Hindlimb muscle (tissue), 1 donor: Measurements from ENCODE around the gene SELENBP1. TPM values are rescaled to one million over a fixed set of nuclear protein-coding genes. Genes with fewer than 3 reads are reported as not detected.
"Not testable (repeated sequence)": the region's sequence is repeated elsewhere in the genome, so short reads cannot be mapped to it uniquely, and the experiment has no call there.

Source experiments
- DNase-seq: peaks from one replicate; pipeline ENCODE4 v3.0.0-alpha.2; 2013
- polyA plus RNA-seq: library from polyadenylated mRNA; unstranded; fragments of 120-200 nt; gene quantifications from one replicate; pipeline ENCODE4 v1.2.1, GENCODE V29; 2013; ENCODE audit not compliant: insufficient read length

The SELENBP1 gene
- polyA plus RNA-seq, 1 donor, result 35.2 TPM

DNA sequence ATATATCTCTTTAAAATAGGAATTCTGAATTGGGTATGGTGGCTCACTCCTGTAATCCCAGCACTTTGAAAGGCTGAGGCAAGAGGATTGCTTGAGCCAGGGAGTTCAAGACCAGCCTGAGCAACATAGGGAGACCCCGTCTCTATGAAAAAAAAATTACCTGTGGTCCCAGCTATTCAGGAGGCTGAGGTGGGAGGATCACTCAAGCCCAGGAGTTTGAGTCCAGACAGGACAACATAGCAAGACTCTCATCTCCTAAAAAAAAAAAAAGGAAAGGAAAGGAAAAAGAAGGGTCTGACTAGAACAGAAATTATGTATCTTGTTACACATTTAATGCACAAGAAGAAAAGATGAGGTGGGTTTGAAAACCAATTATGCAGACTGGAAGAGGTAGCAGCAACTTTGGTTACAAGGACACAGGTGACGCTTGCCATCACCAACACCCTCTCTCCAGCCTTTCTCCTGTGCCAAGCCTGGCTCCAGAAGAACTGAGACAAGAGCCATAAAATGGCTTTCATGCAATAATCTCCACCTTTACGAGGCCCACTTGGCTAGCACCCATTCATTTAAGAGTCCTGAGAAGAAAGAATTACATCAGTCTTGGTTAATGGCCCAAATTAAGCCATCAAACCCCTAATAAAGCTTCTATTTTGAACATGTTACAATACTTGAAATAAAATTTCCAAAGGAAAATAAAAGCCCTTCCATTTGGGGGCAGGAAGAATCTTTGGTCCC lies 4.8 kb upstream of the SELENBP1 start:
- no peak for DNase-seq

DNA sequence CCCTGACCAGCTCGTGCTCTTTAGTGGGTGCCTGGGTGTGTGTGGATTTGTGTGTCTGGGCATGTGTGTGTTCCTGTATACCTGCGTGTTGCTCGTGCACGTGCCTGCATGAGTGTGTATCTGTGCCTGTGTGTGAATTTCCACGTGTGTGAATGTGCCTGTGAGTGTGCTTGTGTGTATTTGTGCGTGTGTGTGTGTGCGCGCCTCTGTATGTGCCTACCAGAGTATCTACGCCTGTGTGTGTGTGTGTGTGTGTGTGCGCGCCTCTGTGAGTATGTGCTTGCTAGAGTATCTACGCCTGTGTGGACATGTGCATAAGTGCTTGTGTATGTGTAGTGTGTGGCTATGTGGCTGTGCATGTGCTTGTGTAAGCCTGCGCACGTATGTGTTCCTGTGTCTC lies 691 bp upstream of the SELENBP1 start:
- no peak for DNase-seq

DNA sequence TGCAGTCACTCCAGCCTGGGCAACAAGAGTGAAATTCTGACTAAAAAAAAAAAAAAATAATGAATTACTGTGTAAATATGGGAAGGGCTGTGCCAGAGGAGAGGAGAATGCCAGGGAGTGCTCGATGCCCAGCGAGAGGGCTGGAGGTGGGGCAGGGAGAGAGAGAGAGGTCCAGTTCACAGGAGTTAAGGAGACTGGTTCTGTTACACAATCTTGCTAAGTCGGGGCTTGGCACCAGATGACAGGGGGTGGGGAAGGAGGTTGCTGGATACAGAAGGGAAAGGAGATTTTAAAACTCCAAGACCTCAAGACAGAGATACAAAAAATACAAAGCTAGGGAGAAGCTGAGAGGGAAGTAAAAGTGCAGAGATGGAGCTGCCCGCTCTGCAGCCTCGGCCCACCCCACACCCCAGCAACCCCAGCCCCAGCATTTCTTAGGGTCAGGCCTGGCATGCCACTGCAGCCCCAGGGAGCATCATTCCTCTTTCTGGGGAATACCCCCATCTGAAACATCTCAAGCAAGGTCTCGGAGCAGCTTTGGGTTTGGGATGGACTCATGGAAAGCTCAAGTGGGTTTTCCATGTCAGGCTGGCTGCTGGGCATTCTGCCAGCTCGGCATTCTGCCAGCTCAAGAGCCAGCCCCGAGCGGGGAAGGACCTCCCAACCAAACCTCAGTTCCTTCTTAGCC lies 991 bp downstream of the SELENBP1 start:
- DNase-seq, result peak; percentile 64

DNA sequence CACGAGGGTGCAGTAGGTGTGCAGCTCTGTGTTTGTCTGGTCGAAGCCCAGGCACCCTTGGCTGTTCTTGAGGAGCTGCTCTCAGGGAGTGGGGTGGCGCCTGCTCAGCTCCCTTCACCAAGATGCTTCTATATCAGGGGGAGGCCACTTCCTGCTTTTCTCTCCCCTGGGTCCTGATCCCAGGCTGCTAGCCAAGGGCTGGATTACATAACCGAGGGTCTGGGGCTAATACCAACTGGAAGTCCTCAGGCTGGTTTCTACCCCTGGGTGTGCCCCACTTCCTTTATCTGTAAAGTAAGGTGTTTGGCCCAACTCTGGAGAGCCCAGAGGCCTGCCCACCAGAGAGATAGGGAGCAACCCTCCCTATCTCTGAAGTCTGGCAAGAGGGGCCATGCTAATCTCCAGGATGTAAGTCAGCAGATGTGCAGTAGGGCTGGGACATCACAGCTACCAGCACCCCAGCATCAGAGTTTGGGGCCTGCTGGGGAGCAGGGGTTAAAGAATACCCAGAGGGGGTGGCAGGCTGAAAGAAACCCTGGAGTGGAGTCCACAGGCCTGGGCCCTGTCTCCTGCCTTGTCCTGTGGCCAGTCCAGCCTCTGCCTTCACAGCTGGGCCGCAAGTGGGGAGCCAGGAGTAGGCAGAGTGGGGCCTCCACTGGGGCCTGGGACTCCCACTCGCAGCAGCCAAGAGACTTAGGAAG lies 2.1 kb downstream of the SELENBP1 start:
- DNase-seq, result peak; percentile 19

DNA sequence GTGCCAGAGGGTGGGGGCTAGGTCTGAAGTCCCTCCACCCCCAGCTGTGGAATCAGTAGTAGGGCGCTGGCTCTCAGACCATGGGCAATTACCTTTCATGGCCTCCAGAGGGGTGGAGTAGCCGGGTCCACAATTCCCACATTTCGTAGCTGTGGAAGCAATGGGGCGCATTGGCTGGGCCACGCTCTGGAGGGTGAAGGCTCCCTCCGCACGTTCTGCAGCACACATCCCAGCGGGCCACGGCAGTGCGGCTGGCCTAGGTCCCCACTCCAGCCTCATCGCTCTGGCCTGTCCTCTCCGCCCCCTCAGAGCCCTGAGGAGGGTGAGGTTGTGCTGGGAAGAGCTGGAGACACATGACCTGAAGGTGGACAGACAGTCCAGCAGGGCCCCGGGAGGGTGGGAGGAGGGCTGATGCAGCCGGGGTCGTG lies 2.9 kb downstream of the SELENBP1 start:
- no peak for DNase-seq

DNA sequence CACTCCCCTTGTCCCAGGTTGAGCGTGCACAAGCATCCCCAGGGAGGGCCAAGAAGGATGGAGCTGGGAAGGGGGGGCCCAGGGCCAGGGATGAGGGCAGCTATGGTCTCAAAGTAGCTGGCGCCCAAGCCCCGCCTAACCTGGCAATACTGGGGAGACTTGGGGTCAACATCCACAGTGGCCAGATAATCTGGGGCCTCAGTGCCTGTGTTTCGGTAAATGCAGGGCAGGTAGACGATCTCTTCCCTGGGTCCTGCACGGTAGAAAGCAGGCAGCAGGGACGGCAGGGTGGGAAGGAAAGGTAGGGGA lies 3.2 kb downstream of the SELENBP1 start:
- DNase-seq, result no peak

DNA sequence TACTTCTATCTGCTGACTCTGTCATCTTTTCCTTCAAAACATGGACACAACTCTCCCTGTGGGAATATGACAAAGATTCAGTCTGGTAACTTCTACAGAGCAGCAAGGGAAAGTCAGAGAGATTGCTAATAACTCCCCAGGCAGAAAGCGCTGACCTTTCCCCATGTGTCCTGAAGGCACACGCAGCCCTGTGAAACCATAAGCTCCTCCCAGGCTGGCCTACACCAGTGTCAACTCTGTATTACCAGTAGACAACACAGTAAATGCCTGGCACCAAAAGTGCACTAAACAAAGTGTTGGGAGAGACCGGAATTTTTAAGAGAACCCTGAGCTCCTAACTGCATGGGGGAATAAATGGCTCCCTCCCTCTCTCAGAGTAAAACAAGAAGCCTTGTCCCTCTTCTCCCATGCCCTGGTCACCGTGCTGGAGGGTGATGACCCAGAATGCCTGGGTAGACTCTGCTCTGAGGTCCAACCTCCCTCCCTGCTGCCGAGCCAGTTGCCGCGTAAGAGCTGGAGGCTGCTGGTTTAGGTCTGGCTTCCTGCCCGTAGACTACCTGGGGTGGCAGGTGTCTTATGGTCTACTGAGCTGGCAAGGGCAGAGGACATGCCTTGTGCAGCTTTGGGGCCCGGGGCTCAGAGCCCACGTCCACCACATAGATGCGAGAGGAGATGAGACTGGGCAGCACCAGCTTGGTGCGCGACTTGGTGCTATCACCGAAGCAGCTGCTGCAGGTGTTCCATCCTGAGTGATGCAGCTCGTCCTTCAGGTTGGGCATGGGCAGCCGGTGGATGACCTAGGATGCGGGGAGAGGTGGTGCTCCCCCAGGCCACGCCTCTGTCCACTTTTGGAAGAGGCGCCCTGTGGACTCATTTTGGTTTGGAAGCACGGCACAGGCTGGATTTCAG lies 3.9 kb downstream of the SELENBP1 start:
- no peak for DNase-seq

DNA sequence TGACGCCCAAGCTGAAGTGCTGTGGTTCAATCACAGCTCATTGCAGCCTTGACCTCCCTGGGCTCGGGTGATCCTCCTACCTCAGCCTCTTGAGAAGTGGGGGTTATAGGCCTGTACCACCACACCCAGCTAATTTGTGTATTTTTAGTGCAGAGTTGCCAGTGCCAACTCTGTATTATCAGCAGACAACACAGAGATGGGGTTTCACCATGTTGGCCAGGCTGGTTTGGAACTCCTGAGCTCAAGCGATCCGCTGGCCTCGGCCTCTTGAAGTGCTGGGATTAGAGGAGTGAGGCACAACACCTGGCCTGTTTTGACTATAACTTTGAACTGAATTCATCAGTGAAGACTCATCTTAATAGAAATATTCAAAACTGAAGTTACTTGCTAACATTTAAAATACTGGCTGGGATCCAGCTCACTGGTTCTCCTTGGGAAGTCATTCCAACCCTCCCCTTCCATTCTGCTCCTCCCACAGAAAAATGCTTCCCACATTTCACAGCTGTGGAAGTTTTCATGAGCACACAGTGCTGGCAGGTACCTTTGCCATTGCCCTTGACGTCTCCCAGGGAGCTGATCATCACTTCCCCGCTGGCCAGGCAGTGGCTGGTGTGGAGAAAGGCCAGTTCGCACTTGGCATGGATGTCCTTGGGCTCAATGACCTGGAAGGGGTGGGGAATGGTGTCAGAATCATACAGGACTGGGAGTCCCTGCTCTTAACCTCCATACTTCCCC lies 4.7 kb downstream of the SELENBP1 start:
- DNase-seq, result no peak

DNA sequence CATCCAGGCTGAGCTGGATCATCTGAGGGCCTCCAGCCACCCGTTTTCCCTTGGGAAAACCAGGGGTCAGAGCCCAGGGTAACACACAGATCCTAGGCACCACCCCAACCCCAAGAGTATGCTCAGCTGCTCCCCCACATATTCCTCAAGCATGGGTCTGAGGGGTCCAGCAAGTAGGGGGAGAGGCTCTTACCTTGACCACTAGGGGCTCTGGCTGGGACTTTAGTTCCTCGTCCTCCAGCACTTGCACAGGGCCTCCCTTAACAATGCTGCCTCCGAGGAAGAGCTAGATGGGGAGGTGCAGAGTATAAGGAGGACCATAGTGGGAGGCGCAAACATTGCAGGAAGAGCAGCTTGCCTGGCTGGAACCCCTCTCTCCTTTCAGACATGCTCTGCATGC lies 7.5 kb downstream of the SELENBP1 start:
- DNase-seq, result no peak

DNA sequence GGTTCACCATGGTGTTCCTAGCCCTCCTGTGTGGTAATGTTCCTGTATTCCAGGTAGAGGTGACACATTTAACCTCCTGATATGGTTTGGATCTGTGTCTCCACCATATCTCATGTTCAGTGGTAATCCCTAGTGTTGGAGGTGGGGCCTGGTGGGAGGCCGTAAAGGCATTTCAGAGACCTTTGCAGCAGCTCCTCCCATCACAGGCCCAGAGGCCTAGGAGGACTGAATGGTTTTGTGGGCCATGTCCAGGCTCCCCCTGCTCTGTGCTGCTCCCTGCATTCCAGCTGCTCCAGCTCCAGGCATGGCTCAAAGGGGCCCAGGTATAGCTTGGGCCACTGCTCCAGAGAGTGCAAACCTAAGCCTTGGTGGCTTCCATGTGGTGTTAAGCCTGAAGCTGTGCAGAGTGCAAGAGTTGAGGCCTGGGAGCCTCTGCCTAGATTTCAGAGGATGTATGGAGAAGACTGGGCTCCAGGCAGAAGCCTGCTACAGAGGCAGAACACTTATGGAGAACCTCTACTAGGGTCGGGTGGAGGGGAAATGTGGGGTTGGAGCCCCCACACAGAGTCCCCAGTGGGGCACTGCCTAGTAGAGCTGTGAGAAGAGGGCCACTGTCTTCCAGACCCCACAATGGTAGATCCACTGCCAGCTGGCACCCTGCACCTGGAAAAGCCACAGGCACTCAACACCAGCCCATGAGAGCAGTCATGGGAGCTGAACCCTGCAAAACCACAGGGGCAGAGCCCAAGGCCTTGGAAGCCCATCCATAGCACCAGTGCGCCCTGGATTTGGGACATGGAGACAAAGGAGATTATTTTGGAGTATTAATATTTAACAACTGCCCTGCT lies 10.0 kb downstream of the SELENBP1 start:
- DNase-seq, result no peak

DNA sequence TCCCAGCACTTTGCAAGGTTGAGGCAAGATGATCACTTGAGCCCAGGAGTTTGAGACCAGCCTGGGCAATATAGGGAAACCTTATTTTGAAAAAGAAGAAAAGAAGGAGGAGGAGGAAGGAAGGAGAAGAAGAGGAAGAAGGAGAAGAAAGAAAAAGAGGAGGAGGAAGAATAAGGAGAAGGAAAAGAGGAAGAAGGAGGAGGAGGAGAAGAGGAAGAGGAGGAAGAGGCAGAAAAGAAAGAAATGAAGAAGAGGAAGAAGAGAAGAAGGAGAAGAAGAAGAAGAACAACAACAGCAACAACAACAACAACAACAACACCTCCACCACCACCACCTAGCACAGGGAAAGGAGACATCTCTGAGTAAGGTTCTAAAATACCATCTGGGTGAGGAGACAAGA lies 10.6 kb downstream of the SELENBP1 start:
- DNase-seq, result no peak

DNA sequence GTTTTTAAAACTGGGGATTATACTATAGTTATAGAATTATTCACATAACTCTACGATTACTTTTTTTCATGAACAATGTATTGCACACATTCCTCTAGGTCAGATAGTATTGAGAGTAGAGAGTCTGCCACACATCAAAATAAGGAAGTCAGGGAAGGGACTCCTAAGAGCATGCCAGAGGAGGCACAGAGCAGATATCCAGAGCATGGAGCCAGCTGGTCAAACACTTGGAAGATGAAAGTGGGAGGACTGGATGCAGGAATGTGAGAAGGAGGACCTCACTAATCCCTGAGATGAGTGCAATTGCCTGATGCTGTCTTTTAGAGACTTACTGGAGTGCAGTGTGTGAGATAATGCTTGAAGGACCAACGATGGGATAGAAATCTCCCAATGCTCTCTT lies 15.8 kb downstream of the SELENBP1 start:
- DNase-seq, result no peak

DNA sequence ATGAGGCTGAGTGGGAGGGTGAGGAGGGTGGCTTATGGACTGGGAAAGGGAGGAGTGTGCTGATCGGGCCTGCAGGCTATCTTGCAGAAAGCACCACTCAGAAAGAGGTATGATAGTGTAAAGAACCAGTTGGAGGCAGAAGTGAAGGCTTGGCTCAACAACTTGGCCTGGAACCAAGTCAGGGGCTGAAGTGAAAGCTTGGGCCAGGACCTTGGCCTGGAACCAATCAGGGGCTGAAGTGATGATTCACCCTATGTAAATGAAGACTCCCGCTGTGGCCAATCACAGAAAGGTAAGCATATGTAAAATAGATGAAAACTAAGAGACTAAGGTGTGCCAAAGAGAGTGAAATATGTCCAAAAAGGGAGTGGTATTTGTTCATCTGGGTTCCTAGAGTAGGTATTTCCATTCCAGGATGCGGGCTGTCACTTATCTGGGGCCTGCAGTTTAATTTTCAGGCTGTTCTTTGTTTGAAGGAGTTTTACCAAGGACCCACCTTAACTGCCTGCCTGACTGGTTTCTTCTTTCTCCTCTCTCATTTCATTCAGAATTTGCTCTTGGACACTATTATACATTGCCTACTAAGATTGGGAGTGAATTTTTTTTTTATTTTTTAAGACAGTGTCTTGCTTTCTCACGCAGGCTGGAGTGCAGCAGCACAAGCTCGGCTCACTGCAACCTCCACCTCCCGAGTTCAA lies 20.3 kb downstream of the SELENBP1 start:
- DNase-seq, result no peak

DNA sequence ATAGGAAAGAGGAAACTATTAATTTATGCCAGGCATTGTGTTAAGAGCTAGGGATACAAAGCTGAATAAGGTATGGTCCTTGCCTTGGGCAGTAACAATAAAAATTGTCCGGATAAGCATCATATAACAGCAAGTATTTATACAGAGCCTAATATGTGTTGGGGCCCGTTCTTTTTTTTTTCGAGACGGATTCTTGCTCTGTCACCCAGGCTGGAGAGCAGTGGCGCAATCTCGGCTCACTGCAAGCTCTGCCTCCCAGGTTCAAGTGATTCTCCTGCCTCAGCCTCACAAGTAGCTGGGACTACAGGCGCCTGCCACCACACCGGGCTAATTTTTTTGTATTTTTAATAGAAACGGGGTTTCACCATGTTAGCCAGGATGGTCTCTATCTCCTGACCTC lies 22.2 kb downstream of the SELENBP1 start:
- DNase-seq, result not testable (repeated sequence)

DNA sequence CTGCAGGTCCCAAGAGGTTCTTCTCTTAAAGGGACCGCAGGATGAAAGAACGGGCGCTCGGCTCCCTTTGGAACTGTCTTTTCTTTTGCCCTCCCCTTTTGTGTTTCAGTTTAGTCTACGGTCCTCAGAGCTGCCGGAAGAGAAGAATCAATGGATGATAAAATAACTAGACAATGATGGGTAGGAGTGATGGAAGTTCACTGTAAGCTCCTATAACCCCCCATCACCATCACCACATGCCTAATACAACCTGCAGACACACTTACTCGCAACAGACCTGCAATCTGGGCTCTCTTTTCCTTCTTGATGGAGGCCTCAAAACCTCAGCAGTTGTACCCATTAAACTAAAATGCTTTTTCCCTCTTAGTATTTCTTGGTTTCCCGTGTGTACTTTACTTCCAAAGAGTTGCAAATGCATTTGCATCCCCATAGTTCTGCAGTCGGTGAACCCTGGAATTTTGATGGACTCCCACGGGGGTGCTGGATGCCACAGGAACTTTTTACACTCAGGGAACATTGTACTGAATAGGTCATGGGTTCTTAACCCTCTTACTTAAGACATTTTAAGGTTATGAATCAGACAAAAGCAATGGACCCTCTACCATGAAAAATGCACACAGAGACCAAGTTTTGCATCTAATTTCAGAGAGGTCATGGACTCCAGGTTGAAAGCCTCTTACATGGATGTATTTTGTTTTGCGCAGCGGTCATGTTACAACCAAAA lies 24.8 kb downstream of the SELENBP1 start:
- no peak for DNase-seq

DNA sequence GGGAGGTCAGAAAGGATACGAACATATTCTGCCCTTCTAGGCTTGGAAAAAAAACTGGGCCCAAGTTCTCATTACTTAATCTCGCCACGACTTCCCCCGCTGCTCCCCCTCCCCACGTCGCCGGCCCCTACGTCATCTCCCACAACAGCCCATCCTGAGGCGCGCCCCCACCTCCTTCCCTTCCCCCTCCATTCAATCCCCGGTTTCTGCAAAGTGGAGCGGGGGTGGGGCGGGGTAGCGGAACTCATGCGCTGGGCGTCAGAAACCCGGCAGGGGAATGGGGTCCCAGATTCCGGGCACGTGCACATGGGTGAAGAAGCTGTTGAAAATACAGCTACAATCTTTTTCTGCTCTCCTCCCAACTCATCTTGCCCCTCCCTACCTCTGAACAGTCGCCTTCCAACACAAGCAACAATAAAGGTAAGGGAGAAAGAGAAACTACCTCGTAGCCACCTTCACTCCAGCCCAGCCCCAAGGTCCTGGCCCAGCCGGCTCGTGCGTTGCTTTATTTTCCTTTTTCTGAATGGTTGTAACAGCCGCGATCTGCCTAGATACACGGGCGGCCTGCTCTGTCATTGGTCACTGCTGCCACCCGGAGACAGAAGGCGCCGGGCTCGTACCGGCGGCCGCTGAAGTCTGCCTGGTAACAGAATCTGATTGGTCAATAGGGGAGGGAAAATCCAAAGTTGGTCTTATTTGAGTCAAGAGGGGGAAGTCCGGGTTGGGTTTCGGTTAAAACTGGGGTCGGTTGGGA lies 25.6 kb downstream of the SELENBP1 start, which contains the start of gene RFX5:
TSS of gene RFX5 (minus strand) at position 484 of the 754 bp plus-strand sequence. CDS start 932 bp downstream, outside the sequence.
- DNase-seq, result peak; percentile 94

DNA sequence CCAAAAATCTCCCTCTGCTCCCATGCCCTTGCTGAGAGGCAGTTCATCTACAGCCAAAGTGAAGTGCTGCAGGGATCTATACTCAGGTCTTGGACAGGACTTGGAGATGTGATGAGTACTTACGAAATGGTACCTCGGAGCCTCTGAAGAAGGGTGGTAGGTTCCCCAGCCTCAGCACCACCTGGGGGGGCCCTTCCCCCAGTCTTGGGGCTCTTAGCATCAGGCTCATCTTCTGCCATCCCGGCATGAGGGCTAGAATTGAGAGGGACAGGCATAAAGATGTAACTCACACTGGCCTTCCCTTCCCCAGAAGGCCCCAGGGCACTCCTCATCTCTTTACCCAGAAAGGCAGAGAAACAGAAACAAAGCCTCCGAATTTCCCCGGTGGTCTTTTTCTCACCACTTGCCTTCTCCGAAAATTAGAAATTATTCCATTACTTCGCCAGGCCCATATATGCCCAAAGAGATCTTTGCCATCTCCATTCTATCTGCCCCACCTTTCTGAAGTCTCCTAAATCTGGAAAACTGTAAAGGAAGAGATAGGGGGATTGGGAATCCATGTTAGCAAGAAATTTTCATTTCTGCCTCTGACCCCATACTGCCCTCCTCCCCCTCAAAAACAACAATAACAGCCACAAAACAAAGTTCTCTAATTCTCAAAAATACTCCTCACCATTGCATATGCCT lies 26.3 kb downstream of the SELENBP1 start:
- DNase-seq, result no peak

DNA sequence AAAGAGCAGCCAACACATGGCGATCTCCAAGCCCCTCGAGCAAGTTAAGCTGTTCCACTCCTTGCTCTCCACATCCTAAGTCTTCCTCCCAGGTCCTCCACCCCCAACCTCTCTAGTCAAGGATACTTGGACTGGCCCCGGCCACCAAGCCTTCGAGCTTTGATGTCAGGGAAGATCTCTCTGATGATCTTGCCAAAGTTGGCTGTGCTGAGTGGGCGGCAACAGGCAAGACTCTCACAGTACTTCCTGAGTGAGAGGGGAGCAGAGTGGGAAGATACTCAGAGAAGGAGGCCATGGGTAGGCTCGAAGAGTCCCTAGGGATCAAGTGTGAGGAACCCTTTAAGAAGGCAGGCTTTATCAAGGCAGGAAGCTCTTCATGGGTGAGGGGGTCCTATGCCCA lies 28.2 kb downstream of the SELENBP1 start:
- DNase-seq, result no peak
